ENCODE data around the gene CUL7. TPM values are rescaled to one million over a fixed set of nuclear protein-coding genes. Genes with fewer than 3 reads are reported as not detected.

CUL7 gene
- total and polyA plus RNA-seq, 2 of the 8 experiments (the other 6 are each of a cell fraction or from before 2014, with no cell fraction given) = 10.8 to 15.0 TPM

- TF ChIP-seq, protein P1, sequence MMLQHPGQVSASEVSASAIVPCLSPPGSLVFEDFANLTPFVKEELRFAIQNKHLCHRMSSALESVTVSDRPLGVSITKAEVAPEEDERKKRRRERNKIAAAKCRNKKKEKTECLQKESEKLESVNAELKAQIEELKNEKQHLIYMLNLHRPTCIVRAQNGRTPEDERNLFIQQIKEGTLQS (IDR thresholded peaks at IDR 0.05; ENCODE audit: insufficient read depth, low read depth, low read length) = no peak
- TF ChIP-seq CEBPB (IDR thresholded peaks at IDR 0.05; ENCODE audit: low read depth, low read length) = no peak
- no peak for TF ChIP-seq FOSL1 (IDR thresholded peaks at IDR 0.05; ENCODE audit: insufficient read depth, low read depth, low read length)
- no peak for TF ChIP-seq SRF (IDR thresholded peaks at IDR 0.05; ENCODE audit: low read depth, low read length)
- TF ChIP-seq RXRA (IDR thresholded peaks at IDR 0.05; ENCODE audit: insufficient read depth, low read depth, low read length) = no peak
- TF ChIP-seq CREB1 (IDR thresholded peaks at IDR 0.05) = peak; percentile 51
- TF ChIP-seq EZH2 (IDR thresholded peaks at IDR 0.05; ENCODE audit: low read depth, low read length, severe bottlenecking) = no peak
- TF ChIP-seq KDM4A (IDR thresholded peaks at IDR 0.05; ENCODE audit: low read depth, low read length, severe bottlenecking) = peak; percentile 72
- TF ChIP-seq, protein P2, sequence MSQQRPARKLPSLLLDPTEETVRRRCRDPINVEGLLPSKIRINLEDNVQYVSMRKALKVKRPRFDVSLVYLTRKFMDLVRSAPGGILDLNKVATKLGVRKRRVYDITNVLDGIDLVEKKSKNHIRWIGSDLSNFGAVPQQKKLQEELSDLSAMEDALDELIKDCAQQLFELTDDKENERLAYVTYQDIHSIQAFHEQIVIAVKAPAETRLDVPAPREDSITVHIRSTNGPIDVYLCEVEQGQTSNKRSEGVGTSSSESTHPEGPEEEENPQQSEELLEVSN (IDR thresholded peaks at IDR 0.05) = no peak
- TF ChIP-seq CTBP2 (IDR thresholded peaks at IDR 0.05; ENCODE audit: borderline replicate concordance, insufficient read depth, insufficient read length, low read length) = peak; percentile 44
- TF ChIP-seq TAF7 (optimal IDR thresholded peaks at IDR 0.05; ENCODE audit: borderline replicate concordance, low read depth, low read length) = no peak
- TF ChIP-seq, protein P3, sequence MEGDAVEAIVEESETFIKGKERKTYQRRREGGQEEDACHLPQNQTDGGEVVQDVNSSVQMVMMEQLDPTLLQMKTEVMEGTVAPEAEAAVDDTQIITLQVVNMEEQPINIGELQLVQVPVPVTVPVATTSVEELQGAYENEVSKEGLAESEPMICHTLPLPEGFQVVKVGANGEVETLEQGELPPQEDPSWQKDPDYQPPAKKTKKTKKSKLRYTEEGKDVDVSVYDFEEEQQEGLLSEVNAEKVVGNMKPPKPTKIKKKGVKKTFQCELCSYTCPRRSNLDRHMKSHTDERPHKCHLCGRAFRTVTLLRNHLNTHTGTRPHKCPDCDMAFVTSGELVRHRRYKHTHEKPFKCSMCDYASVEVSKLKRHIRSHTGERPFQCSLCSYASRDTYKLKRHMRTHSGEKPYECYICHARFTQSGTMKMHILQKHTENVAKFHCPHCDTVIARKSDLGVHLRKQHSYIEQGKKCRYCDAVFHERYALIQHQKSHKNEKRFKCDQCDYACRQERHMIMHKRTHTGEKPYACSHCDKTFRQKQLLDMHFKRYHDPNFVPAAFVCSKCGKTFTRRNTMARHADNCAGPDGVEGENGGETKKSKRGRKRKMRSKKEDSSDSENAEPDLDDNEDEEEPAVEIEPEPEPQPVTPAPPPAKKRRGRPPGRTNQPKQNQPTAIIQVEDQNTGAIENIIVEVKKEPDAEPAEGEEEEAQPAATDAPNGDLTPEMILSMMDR (IDR thresholded peaks at IDR 0.05; ENCODE audit: control extremely low read depth in 1 of 3, insufficient read depth in 1 of 3, low read depth in 1 of 3, low read length in 3 of 3) = no peak
- TF ChIP-seq MAX (IDR thresholded peaks at IDR 0.05) = no peak
- TF ChIP-seq ATF2 (IDR thresholded peaks at IDR 0.05; ENCODE audit: low read length) = peak; percentile 54; the same call in 1 of the 2 replicates
- TF ChIP-seq SUZ12 (IDR thresholded peaks at IDR 0.05; ENCODE audit: low read length) = no peak
- TF ChIP-seq JUN (IDR thresholded peaks at IDR 0.05; ENCODE audit: low read depth, low read length) = no peak
Observed at GRCh38 chr6:43053545-43054205, at the start of gene CUL7 (continued).
